DMS153 (cell line): Measurements from ENCODE around the gene SH3RF3.
"Not testable (repeated sequence)": the region's sequence is repeated elsewhere in the genome, so short reads cannot be mapped to it uniquely, and the experiment has no call there.

Source experiments
- DNase-seq: peaks from one replicate; lab custom pipeline; 2025; lab: John Stamatoyannopoulos, UW

SH3RF3 gene

GRCh38 chr2:109159096-109159495, 30.1 kb downstream of the SH3RF3 start:
- DNase-seq: no peak

GRCh38 chr2:109160714-109161440, 31.9 kb downstream of the SH3RF3 start:
- no peak for DNase-seq

GRCh38 chr2:109162367-109162766, 33.4 kb downstream of the SH3RF3 start:
- not testable (repeated sequence) for DNase-seq

DNA sequence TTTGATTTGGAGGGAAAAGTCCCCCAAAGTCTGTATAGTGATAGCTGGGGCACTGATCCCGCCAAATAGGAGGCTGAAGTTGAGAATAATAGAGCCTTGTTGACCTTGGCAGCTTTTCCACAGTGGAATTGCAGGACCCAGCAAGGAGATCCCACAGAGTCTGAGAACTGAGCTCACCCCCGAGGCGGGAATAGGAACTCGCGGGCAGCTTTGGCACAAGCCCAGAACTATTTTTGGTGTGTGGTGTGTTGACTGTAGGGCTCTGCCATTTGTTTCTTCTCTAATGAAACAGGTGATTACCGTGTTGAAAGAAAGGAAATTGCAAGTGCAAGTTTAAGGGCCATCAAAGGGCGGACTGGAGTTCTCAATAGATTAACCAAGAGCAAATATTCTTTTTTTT, 34.0 kb downstream of the SH3RF3 start:
- DNase-seq: peak; percentile 69

DNA sequence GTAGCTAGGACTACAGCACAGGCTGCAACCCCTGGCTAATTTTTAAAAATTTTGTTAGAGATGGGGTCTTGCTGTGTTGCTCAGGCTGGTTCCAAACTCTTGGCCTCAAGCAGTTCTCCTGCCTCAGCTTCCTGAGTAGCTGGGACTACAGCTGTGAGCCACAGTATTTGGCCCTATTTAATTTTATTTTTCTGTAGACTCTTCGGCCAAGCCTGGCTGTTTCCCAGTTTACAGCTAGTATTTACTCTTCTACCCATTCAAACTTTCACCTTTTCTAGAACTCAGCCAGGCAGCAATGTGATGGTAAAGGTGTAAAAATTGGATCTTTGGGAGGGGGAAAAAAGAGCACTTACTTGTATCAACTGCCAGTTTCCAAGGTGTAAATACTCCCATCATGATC, 35.3 kb downstream of the SH3RF3 start:
- no peak for DNase-seq

GRCh38 chr2:109164739-109165221, 35.8 kb downstream of the SH3RF3 start:
- DNase-seq: no peak

GRCh38 chr2:109166811-109167210, 37.8 kb downstream of the SH3RF3 start:
- DNase-seq: no peak

- no peak for DNase-seq
Observed at GRCh38 chr2:109168086-109168485, 39.1 kb downstream of the SH3RF3 start.

GRCh38 chr2:109168716-109169115, 39.7 kb downstream of the SH3RF3 start:
- DNase-seq: no peak

- DNase-seq: peak; percentile 50
Observed at GRCh38 chr2:109170645-109171044, 41.6 kb downstream of the SH3RF3 start.

DNA sequence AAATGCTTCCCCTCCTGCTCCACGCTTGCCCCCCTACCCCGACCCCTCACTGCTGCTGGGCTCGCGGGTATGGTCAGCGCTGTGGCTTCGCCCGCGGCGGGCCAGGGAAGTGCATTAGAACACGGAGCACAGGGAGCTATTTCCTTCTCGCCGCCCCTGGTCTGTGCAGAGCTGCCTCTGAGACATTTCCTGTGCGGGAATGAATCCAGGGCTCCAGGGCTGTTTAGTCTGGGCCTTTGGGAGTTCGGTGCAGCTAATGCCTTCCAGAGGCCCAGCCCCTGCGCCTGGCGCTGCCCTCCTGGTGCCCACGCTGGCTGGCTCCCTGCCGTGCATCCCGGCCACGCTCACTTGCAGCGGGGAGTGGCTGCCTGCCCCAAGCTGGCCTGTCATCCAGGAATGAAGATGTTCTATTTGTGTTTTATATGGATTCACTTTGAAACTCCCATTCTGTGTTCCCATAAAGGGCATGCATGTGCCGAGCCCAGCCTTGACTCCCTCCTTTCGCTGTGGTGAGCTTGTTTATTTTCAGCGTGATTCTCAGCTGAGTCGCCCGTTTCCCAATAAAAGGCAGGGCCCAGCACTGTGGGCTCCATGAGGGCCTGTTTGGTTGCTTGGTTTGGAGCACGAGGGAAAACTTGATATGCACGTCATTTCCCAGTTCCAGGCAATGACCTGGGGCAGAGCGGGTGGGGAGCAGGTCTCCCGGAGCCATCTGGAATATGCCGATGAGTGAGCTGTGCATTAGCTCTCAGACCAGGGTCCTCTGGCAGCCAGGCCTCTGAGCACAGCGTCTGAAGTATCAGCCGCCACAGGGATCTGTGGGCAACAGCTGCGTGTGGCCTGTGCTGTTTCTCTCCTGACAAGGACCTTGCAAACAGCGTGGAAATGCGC, 42.7 kb downstream of the SH3RF3 start:
- no peak for DNase-seq

GRCh38 chr2:109172556-109173105, 43.6 kb downstream of the SH3RF3 start:
- no peak for DNase-seq

DNA sequence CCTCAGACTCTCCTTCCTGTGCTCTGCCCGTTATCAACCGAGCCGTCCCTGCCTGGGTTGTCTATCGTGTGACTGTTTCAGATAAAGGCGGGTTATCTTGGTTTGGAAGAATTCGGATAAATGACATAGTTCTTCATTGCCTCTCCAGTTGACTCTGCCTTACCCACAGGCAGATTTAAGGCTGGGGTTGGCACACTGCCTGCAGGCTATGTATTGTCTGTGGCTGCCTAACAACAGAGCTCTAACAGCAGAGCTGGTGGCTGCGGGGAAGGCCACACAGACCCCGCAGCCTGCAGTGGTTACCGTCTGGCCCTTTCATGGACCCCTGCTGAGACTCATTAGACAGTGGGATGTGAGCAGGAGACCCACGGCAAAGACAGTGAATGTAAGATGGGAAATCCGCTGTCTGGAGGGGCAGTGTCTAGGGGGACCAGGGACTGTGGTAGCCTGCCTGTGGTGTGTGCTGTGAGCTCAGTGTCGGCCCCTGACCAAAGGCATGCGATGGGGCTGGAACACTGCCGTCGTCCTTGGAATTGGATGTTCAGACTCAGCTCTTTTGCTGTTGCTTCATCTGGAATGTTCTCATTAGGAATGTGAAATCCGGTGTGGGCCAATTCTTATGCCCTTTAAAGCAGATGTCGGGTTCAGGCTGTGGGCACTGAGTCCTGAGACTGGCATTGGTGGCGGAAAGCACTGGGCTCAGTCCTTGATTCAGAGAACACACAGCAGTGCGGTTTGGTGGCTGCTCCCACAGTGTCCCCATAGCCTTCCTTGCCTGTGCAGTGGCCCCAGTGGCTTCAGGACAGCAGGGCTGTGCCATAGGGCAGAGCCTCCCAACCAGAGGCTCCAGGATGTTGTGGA, 44.5 kb downstream of the SH3RF3 start:
- no peak for DNase-seq

GRCh38 chr2:109174214-109174613, 45.2 kb downstream of the SH3RF3 start:
- no peak for DNase-seq

DNA sequence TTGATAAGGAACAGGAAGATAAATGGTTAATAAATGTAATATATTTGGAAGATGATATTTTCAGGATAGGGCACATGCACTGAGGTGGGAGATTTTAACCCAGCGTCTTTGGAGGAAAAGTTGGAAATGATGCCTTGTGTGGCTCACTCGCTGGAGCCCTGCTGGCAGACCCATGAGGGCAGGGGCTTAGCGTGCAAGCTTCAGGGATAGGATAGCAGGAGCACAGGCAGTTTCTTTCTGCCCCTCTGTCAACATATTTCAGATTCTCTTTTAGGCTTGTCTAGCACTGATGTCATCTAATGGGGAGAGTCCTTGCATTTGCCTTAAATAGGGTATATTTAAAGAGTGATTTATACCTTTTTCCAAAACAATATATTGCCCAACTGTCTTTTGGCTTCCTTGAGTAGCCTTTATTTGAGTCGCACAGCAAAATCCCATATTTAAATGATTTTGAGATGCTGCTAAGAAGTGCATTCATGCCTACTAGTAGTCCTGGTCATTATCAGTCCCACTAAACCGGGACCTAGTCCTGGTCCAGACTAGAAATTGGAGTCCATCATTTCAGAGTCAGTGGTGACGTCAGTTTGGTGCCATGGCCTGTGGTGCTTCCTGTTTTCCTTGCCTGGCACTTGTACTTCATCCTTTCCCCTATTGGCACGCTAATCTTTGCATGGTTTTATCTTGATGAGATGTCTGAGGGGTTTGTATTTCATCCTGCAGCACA, 45.8 kb downstream of the SH3RF3 start:
- DNase-seq: no peak

GRCh38 chr2:109175350-109175678, 46.3 kb downstream of the SH3RF3 start:
- DNase-seq: peak; percentile 55

DNA sequence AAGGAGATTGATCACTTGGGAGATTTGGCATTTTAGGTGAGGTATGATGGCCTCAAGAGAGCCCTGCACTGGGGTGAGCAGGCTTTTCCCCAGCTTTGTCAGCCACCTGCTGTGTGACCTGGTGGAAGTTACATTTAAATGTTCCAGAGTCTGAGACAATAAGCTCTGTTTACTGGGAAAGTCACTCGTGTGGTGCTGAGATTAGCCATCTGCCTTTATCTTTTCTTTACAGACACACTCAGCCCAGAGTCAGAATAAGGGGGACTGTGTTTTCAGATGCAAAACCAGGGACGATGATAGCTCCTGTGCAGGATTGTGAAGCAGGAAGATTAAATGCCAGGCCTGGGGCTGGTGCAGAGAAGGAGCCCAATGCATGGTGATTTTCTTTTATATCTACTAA, 47.9 kb downstream of the SH3RF3 start:
- no peak for DNase-seq

- no peak for DNase-seq
Observed at GRCh38 chr2:109177635-109178034, 48.6 kb downstream of the SH3RF3 start.

- no peak for DNase-seq
Observed at GRCh38 chr2:109178968-109179367, 50.0 kb downstream of the SH3RF3 start.

- DNase-seq: no peak
Observed at GRCh38 chr2:109180786-109181185, 51.8 kb downstream of the SH3RF3 start.

- DNase-seq: no peak
Observed at GRCh38 chr2:109182426-109182825, 53.4 kb downstream of the SH3RF3 start.
